ENCODE measurements around the gene WDR37. TPM values are rescaled to one million over a fixed set of nuclear protein-coding genes. Genes with fewer than 3 reads are reported as not detected.

WDR37 gene
- polyA plus RNA-seq, 3 donors: 7.1 to 33.6 (median 8.6) TPM

GRCh38 chr10:1114719-1115606 lies 58.8 kb downstream of the WDR37 start:
- H3K27ac Mint-ChIP-seq: peak overlapping the region in 2 of 7 donors; percentile 10 to 33
- Histone ChIP-seq H3K4me1 (ENCODE audit: control insufficient read depth in 1 of 2, insufficient read depth in 2 of 2, low read length in 2 of 2) (no peaks in the 10 kb centered on the region), H3K27me3 (ENCODE audit: control insufficient read depth in 2 of 2, insufficient read depth in 2 of 2, low read length in 2 of 2) (no peaks in the 10 kb centered on the region), H3K4me2 (replicated peaks; ENCODE audit: extremely low read depth, low read length, poor library complexity, severe bottlenecking) (no peak overlapping the region), H3K4me3 (replicated peaks in 1 of 3; ENCODE audit: low read depth in 2 of 3, low read length in 3 of 3) (no peak overlapping the region), H3K27ac (ENCODE audit: low read depth in 1 of 2, low read length in 2 of 2) (no peak overlapping the region), H4K20me1 (ENCODE audit: insufficient read depth, low read length) (peaks cover 88% of the 10 kb centered on the region), H3K9me3 (replicated peaks in 1 of 2; ENCODE audit: control insufficient read depth in 1 of 2, insufficient read depth in 1 of 2, low read length in 2 of 2) (no peaks in the 10 kb centered on the region), H2AFZ (ENCODE audit: insufficient read depth, low read depth, low read length, poor library complexity, severe bottlenecking) (no peak overlapping the region), H3K36me3 (replicated peaks in 1 of 2; ENCODE audit: control insufficient read depth in 1 of 2, insufficient read depth in 2 of 2, low read length in 2 of 2) (peaks cover 91 to 99% of the 10 kb centered on the region in 2 donors), H3K9ac (ENCODE audit: insufficient read depth, low read length, poor library complexity, severe bottlenecking) (no peak overlapping the region), H3K79me2 (ENCODE audit: insufficient read depth, low read length) (peaks cover 32% of the 10 kb centered on the region)
- H3K4me1 Mint-ChIP-seq: no peaks in the 10 kb centered on the region
- H3K27me3 Mint-ChIP-seq (ENCODE audit: low read depth in 3 of 3): no peaks in the 10 kb centered on the region
- intact Hi-C loops (cut with micrococcal nuclease): no loop called here
- no peak overlapping the region for H3K4me3 Mint-ChIP-seq
- WGBS (ENCODE audit: insufficient coverage): 100% methylated on average over 7 of the region's 12 CpGs
- H3K36me3 Mint-ChIP-seq: peaks cover 94 to 96% of the 10 kb centered on the region in 2 donors
- H3K9me3 Mint-ChIP-seq: no peaks in the 10 kb centered on the region
- no peak for TF ChIP-seq CTCF (IDR thresholded peaks at IDR 0.05)
- no peak for DNase-seq

GRCh38 chr10:1115607-1115955 lies 59.4 kb downstream of the WDR37 start:
- Mint-ChIP-seq H3K4me3 (no peak overlapping the region), H3K36me3 (peaks cover 94 to 96% of the 10 kb centered on the region in 2 donors), H3K27ac (peak overlapping the region in 1 of 7 donors; percentile 58), H3K27me3 (ENCODE audit: low read depth in 3 of 3) (no peaks in the 10 kb centered on the region), H3K4me1 (no peaks in the 10 kb centered on the region), H3K9me3 (no peaks in the 10 kb centered on the region)
- intact Hi-C loops (cut with micrococcal nuclease): no loop called here
- no peak for TF ChIP-seq CTCF (IDR thresholded peaks at IDR 0.05)
- Histone ChIP-seq H3K27ac (ENCODE audit: low read depth in 1 of 2, low read length in 2 of 2) (no peak overlapping the region), H3K4me2 (replicated peaks; ENCODE audit: extremely low read depth, low read length, poor library complexity, severe bottlenecking) (no peak overlapping the region), H2AFZ (ENCODE audit: insufficient read depth, low read depth, low read length, poor library complexity, severe bottlenecking) (no peak overlapping the region), H3K4me3 (replicated peaks in 1 of 3; ENCODE audit: low read depth in 2 of 3, low read length in 3 of 3) (no peak overlapping the region), H3K9me3 (replicated peaks in 1 of 2; ENCODE audit: control insufficient read depth in 1 of 2, insufficient read depth in 1 of 2, low read length in 2 of 2) (no peaks in the 10 kb centered on the region), H3K79me2 (ENCODE audit: insufficient read depth, low read length) (peaks cover 29% of the 10 kb centered on the region), H3K9ac (ENCODE audit: insufficient read depth, low read length, poor library complexity, severe bottlenecking) (no peak overlapping the region), H3K36me3 (replicated peaks in 1 of 2; ENCODE audit: control insufficient read depth in 1 of 2, insufficient read depth in 2 of 2, low read length in 2 of 2) (peaks cover 91 to 99% of the 10 kb centered on the region in 2 donors), H3K4me1 (ENCODE audit: control insufficient read depth in 1 of 2, insufficient read depth in 2 of 2, low read length in 2 of 2) (no peaks in the 10 kb centered on the region), H4K20me1 (ENCODE audit: insufficient read depth, low read length) (peaks cover 87% of the 10 kb centered on the region), H3K27me3 (ENCODE audit: control insufficient read depth in 2 of 2, insufficient read depth in 2 of 2, low read length in 2 of 2) (no peaks in the 10 kb centered on the region)
- 100% methylated on average over 2 of the region's 6 CpGs for WGBS (ENCODE audit: insufficient coverage)
- DNase-seq: no peak
